Sigmoid colon (tissue), 7 donors: ENCODE measurements around the gene ZNF48. TPM values are rescaled to one million over a fixed set of nuclear protein-coding genes. Genes with fewer than 3 reads are reported as not detected.

Source experiments
- DNase-seq: peaks from one replicate; pipeline ENCODE4 v3.0.0-alpha.2; 2019
- H3K27ac ChIP-seq, 4 donors: fragments of 200-600 bp; sonication (generic); one replicate each; pipeline ENCODE4 v1.5.1; 2016 to 2019; ENCODE audit warnings: mild to moderate bottlenecking in 1 of 4
- H3K27me3 ChIP-seq, 3 donors: fragments of 200-600 bp; sonication (generic); one replicate each; pipeline ENCODE4 v1.5.1; 2019; ENCODE audit warnings: mild to moderate bottlenecking in 1 of 3
- H3K36me3 ChIP-seq, 4 donors: fragments of 200-600 bp; sonication (generic); one replicate each; pipeline ENCODE4 v1.5.1; 2016 to 2019
- H3K4me1 ChIP-seq, 4 donors: fragments of 200-600 bp; sonication (generic); one replicate each; pipeline ENCODE4 v1.5.1; 2017 to 2019
- H3K4me3 ChIP-seq, 4 donors: fragments of 200-600 bp; sonication (generic); one replicate each; pipeline ENCODE4 v1.5.1; 2017 to 2019; ENCODE audit warnings: mild to moderate bottlenecking in 2 of 4, moderate library complexity in 1 of 4
- H3K9me3 ChIP-seq, 4 donors: fragments of 200-600 bp in 3 of 4; sonication (generic) in 3 of 4; one replicate each; pipeline versions ENCODE4 v1.5.1 to v1.6.1; 2013 to 2019
- CTCF ChIP-seq, 4 experiments: fragments of 450-650 bp in 3 of 4; fragments of 200-600 bp in 1 of 4; IDR thresholded peaks; one replicate each; pipeline ENCODE4 v1.5.1; 2016 to 2019; ENCODE audit warnings: antibody characterized with exemption in 4 of 4, mild to moderate bottlenecking in 3 of 4, moderate library complexity in 2 of 4
- EP300 ChIP-seq, 4 donors: sonication (generic); formaldehyde crosslinking; IDR thresholded peaks; one replicate each; pipeline ENCODE4 v1.6.1; 2017; ENCODE audit warnings: antibody characterized with exemption in 4 of 4
- POLR2A ChIP-seq, 2 donors: fragments of 450-650 bp; IDR thresholded peaks; one replicate each; pipeline ENCODE4 v1.6.1; 2016; ENCODE audit warnings: antibody characterized with exemption in 2 of 2, mild to moderate bottlenecking in 2 of 2, moderate library complexity in 2 of 2
- POLR2AphosphoS5 ChIP-seq, 4 donors: sonication (generic); formaldehyde crosslinking; IDR thresholded peaks; one replicate each; pipeline ENCODE4 v1.6.1; 2017; ENCODE audit warnings: antibody characterized with exemption in 4 of 4
- WGBS, 2 donors: extraction: QIAGEN DNeasy Blood & Tissue Kit; methylation state at CpG; one replicate each; pipeline ENCODE4 v1.1.7; 2013; 5-methylcytosine and 5-hydroxymethylcytosine counted together
- intact Hi-C: fragments of 100-400 bp; cut with DNase I; formaldehyde crosslinking; loops from one replicate; pipeline ENCODE4 v1.15.1; 2023
- polyA plus RNA-seq, 3 donors: library from polyadenylated mRNA; stranded (reverse); fragments of 200-250 nt; gene quantifications; one replicate each; pipeline ENCODE4 v1.2.3, GENCODE V29; 2013
- total RNA-seq, 4 donors: library from RNA; depleted of rRNA; stranded (reverse); fragments of >200 nt; gene quantifications; one replicate each; pipeline ENCODE4 v1.1.0, GENCODE V29; 2016
- donor health status: healthy with polysubstance abuse.
- donor health status: Bipolar disorder and iron deficiency.
- donor health status: healthy.

The ZNF48 gene
- total RNA-seq (10 to 100 TPM in 3 of 4 donors, 1 to 10 TPM in 1; 8.1 to 12.8 (median 11.4) TPM), polyA plus RNA-seq (1 to 10 TPM; 2.4 to 5.9 (median 2.8) TPM)

GRCh38 chr16:30395155-30395991 is at the start of gene ZNF48:
ZNF48 (plus strand) TSS chr16:30395420; CDS start chr16:30395795, 375 bp downstream.
- peak within 1 kb of the TSS; percentile 85 to 91 (median 86) for H3K27ac ChIP-seq
- H3K9me3 ChIP-seq = no peaks in the 10 kb centered on the region
- peaks cover 0 to 45% (median 43%) of the 10 kb centered on the region in 4 donors for H3K4me1 ChIP-seq
- peak in 1 of 4 experiments; percentile 23 for TF ChIP-seq CTCF (IDR thresholded peaks at IDR 0.05)
- TF ChIP-seq POLR2A (IDR thresholded peaks at IDR 0.05) = no peak
- TF ChIP-seq POLR2AphosphoS5 (IDR thresholded peaks at IDR 0.05) = peak in 3 of 4 donors; percentile 51 to 65 (median 52)
- H3K4me3 ChIP-seq = peak within 1 kb of the TSS; percentile 73 to 95 (median 84)
- intact Hi-C loops = loop anchor here (2.0 kb wide), 1 partner anchor 17 kb away; no protein-coding TSS in a partner anchor
- H3K36me3 ChIP-seq = peaks cover 10 to 19% (median 12%) of the 10 kb centered on the region in 4 donors
- peak; percentile 94 for DNase-seq
- WGBS, 2 donors = 0 to 1% methylated on average over 103 of the region's 103 CpGs
- no peaks in the 10 kb centered on the region for H3K27me3 ChIP-seq

- no peaks in the 10 kb centered on the region for H3K27me3 ChIP-seq
- intact Hi-C loops = no loop called here
- TF ChIP-seq CTCF (IDR thresholded peaks at IDR 0.05) (no peak), EP300 (IDR thresholded peaks at IDR 0.05) (no peak), POLR2A (IDR thresholded peaks at IDR 0.05) (no peak), POLR2AphosphoS5 (IDR thresholded peaks at IDR 0.05) (no peak)
- H3K4me3 ChIP-seq = no peak overlapping the region
- DNase-seq = no peak
- H3K27ac ChIP-seq = no peak overlapping the region
- 96 to 97% methylated on average over 3 of the region's 3 CpGs for WGBS, 2 donors
- H3K4me1 ChIP-seq = peaks cover 0 to 5% (median 2%) of the 10 kb centered on the region in 4 donors
- no peaks in the 10 kb centered on the region for H3K9me3 ChIP-seq
- peaks cover 0 to 13% (median 7%) of the 10 kb centered on the region in 4 donors for H3K36me3 ChIP-seq
These were observed 48.9 kb upstream of the ZNF48 start for GRCh38 chr16:30346286-30346685.

- intact Hi-C loops = no loop called here
- no peak for TF ChIP-seq CTCF (IDR thresholded peaks at IDR 0.05)
- H3K4me1 ChIP-seq = peaks cover 0 to 23% (median 20%) of the 10 kb centered on the region in 4 donors
- no peak overlapping the region for H3K27ac ChIP-seq
- no peaks in the 10 kb centered on the region for H3K27me3 ChIP-seq
- no peak overlapping the region for H3K4me3 ChIP-seq
- no peak for DNase-seq
- 95 to 97% methylated on average over 8 of the region's 8 CpGs for whole genome bisulfite sequencing, 2 donors
- no peaks in the 10 kb centered on the region for H3K9me3 ChIP-seq
- peaks cover 0 to 31% (median 14%) of the 10 kb centered on the region in 4 donors for H3K36me3 ChIP-seq
These were observed 47.1 kb upstream of the ZNF48 start for GRCh38 chr16:30348113-30348512.

- Histone ChIP-seq H3K36me3 (peaks cover 0 to 39% (median 14%) of the 10 kb centered on the region in 4 donors), H3K27ac (no peak overlapping the region), H3K9me3 (no peaks in the 10 kb centered on the region), H3K4me3 (no peak overlapping the region), H3K27me3 (no peaks in the 10 kb centered on the region), H3K4me1 (peaks cover 0 to 31% (median 28%) of the 10 kb centered on the region in 4 donors)
- WGBS, 2 donors = 94 to 96% methylated on average over 7 of the region's 7 CpGs
- no peak for DNase-seq
- TF ChIP-seq POLR2A (IDR thresholded peaks at IDR 0.05) (no peak), EP300 (IDR thresholded peaks at IDR 0.05) (no peak), POLR2AphosphoS5 (IDR thresholded peaks at IDR 0.05) (no peak), CTCF (IDR thresholded peaks at IDR 0.05) (no peak)
- intact Hi-C loops = no loop called here
These were observed 46.3 kb upstream of the ZNF48 start for GRCh38 chr16:30348929-30349328.
